PC-3 (cell line): ENCODE results near the gene LATS1. TPM values are rescaled to one million over a fixed set of nuclear protein-coding genes. Genes with fewer than 3 reads are reported as not detected.
A peak's percentile ranks its signal among the peaks of the same experiment; 100 is the strongest.

Experiments used
- ATAC-seq: fragments of 200-7000 bp; cut with Tn5 transposase; 2 replicates; pipeline ENCODE4 v1.9.1; 2020; ENCODE audit warnings: mild to moderate bottlenecking, moderate library complexity
- BruUV-seq: library from RNA; stranded (reverse); fragments of 400-500 nt; replicated peaks from 2 replicates; lab custom pipeline; 2021; lab: Mats Ljungman, UMichigan
- CTCF ChIA-PET: fragments of 300-600 bp; sonication (Branson Sonifier 250); formaldehyde crosslinking; loops from one replicate; lab custom pipeline; 2022; ENCODE audit warnings: antibody characterized with exemption; lab: Charles Lee
- POLR2A ChIA-PET: fragments of 300-600 bp; sonication (Branson Sonifier 250); formaldehyde crosslinking; loops from one replicate; lab custom pipeline; 2022; ENCODE audit warnings: antibody characterized with exemption; ENCODE audit not compliant: unreplicated experiment; lab: Charles Lee
- DNase-seq: peaks from one replicate; pipeline ENCODE4 v3.0.0-alpha.2; 2015
- H2AFZ ChIP-seq: fragments of 300-600 bp; sonication (generic); 2 replicates; pipeline ENCODE4 v1.6.0; 2016; ENCODE audit warnings: antibody characterized with exemption, low read length
- H3F3A ChIP-seq: fragments of 300-600 bp; sonication (generic); one replicate; pipeline ENCODE4 v1.6.0; 2017; ENCODE audit warnings: antibody characterized with exemption, low read length, control low read depth, mild to moderate bottlenecking; ENCODE audit not compliant: unreplicated experiment
- H3K27ac ChIP-seq: fragments of 300-600 bp; sonication (generic); 2 replicates; pipeline ENCODE4 v1.5.1; 2016; ENCODE audit warnings: mild to moderate bottlenecking, low read length
- H3K27me3 ChIP-seq: fragments of 300-600 bp; sonication (generic); 2 replicates; pipeline ENCODE4 v1.6.1; 2016; ENCODE audit warnings: low read length, mixed read lengths
- H3K36me3 ChIP-seq: fragments of 300-600 bp; sonication (generic); 2 replicates; pipeline ENCODE4 v1.6.1; 2016; ENCODE audit warnings: low read depth, mixed run types, low read length, mixed read lengths
- H3K4me1 ChIP-seq: fragments of 300-600 bp; sonication (generic); 2 replicates; pipeline ENCODE4 v1.5.1; 2016; ENCODE audit warnings: low read length; ENCODE audit not compliant: insufficient read depth
- H3K4me2 ChIP-seq: fragments of 300-600 bp; sonication (generic); 2 replicates; pipeline ENCODE4 v1.6.0; 2016; ENCODE audit warnings: low read length
- H3K4me3 ChIP-seq: fragments of 300-600 bp; sonication (generic); 2 replicates; pipeline ENCODE4 v1.5.1; 2016; ENCODE audit warnings: mild to moderate bottlenecking, low read length, mixed read lengths
- H3K79me2 ChIP-seq: fragments of 300-600 bp; sonication (generic); 2 replicates; pipeline ENCODE4 v1.6.1; 2017; ENCODE audit warnings: low read length, mixed read lengths
- H3K9ac ChIP-seq: fragments of 300-600 bp; sonication (generic); 2 replicates; pipeline ENCODE4 v1.6.0; 2016; ENCODE audit warnings: mild to moderate bottlenecking, low read length
- H3K9me2 ChIP-seq: fragments of 300-600 bp; sonication (generic); replicated peaks from 2 replicates; pipeline ENCODE4 v1.6.1; 2016; ENCODE audit warnings: mixed run types, low read length, mixed read lengths
- H3K9me3 ChIP-seq: fragments of 300-600 bp; sonication (generic); 2 replicates; pipeline ENCODE4 v1.6.1; 2016; ENCODE audit warnings: low read length, mixed read lengths
- H4K20me1 ChIP-seq: fragments of 300-600 bp; sonication (generic); 2 replicates; pipeline ENCODE4 v1.6.1; 2016; ENCODE audit warnings: low read length, mixed read lengths
- EZH2 ChIP-seq: fragments of 300-600 bp; sonication (generic); IDR thresholded peaks from one replicate; pipeline ENCODE4 v1.6.1; 2017; ENCODE audit warnings: antibody characterized with exemption, mild to moderate bottlenecking, low read length; ENCODE audit not compliant: unreplicated experiment
- EZH2phosphoT487 ChIP-seq: fragments of 300-600 bp; sonication (generic); IDR thresholded peaks from 2 replicates; pipeline ENCODE4 v1.6.1; 2018; ENCODE audit warnings: mild to moderate bottlenecking, antibody characterized with exemption, low read length, borderline replicate concordance
- intact Hi-C: fragments of 100-400 bp; cut with micrococcal nuclease; formaldehyde crosslinking; loops from 2 replicates; pipeline ENCODE4 v1.9.0; 2023
- total RNA-seq: library from RNA; depleted of rRNA; stranded (reverse); fragments of >200 nt; gene quantifications from 2 replicates; pipeline ENCODE4 v1.2.3, GENCODE V29; 2014
- TF ChIP-seq, protein P1 (sequence below): fragments of 300-600 bp; sonication (generic); conservative IDR thresholded peaks from 2 replicates; pipeline ENCODE4 v1.5.1; 2017; ENCODE audit warnings: antibody characterized with exemption, low read depth, mild to moderate bottlenecking, low read length

LATS1 gene
- total RNA-seq, 1 experiment from 2014 or later: 9.7 TPM

DNA sequence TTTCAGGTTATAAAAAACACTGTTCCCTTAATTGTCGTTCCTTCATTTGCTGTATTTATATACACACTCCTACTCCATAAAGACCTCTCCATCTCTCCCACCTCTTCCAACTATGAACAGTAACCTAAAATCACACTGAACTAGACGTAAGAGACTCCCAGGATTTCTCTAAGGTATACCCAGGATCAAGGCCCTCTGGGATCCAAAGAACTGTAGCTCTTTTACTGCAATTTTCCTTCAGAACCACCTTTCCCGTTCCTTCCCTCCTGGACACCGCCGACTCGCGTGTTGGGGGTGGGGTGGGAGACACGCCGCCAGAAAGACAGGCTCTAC is 680 bp downstream of the LATS1 start:
- Histone ChIP-seq H3F3A (no peaks in the 10 kb centered on the region), H3K36me3 (no peaks in the 10 kb centered on the region), H3K9me2 (no peaks in the 10 kb centered on the region), H4K20me1 (peaks cover 10% of the 10 kb centered on the region; the same call in 1 of the 2 replicates), H3K27ac (peak overlapping the region; percentile 94), H3K9ac (peak overlapping the region; percentile 99), H2AFZ (peak overlapping the region; percentile 77; the same call in 1 of the 2 replicates), H3K4me2 (peak overlapping the region; percentile 91), H3K4me1 (peaks cover 8% of the 10 kb centered on the region), H3K9me3 (no peaks in the 10 kb centered on the region), H3K79me2 (peaks cover 65% of the 10 kb centered on the region), H3K27me3 (no peaks in the 10 kb centered on the region), H3K4me3 (peak overlapping the region; percentile 87)
- intact Hi-C loops: loop anchor here (5.0 kb wide), 2 partner anchors 70 to 150 kb away; partner anchors contain the start of genes GINM1 and KATNA1
- DNase-seq (no peak), ATAC-seq (peak; percentile 15; the same call in 1 of the 2 replicates)
- no TSS peak for BruUV-seq
- TF ChIP-seq, protein P1, sequence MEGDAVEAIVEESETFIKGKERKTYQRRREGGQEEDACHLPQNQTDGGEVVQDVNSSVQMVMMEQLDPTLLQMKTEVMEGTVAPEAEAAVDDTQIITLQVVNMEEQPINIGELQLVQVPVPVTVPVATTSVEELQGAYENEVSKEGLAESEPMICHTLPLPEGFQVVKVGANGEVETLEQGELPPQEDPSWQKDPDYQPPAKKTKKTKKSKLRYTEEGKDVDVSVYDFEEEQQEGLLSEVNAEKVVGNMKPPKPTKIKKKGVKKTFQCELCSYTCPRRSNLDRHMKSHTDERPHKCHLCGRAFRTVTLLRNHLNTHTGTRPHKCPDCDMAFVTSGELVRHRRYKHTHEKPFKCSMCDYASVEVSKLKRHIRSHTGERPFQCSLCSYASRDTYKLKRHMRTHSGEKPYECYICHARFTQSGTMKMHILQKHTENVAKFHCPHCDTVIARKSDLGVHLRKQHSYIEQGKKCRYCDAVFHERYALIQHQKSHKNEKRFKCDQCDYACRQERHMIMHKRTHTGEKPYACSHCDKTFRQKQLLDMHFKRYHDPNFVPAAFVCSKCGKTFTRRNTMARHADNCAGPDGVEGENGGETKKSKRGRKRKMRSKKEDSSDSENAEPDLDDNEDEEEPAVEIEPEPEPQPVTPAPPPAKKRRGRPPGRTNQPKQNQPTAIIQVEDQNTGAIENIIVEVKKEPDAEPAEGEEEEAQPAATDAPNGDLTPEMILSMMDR: no peak
- no peak for TF ChIP-seq EZH2phosphoT487
- TF ChIP-seq EZH2: no peak
- CTCF ChIA-PET: no interaction called here
- POLR2A ChIA-PET: interaction anchor here (0.6 kb wide), 2 partner anchors 130 to 260 kb away, joined by 4 to 11 read pairs; no protein-coding TSS in a partner anchor

DNA sequence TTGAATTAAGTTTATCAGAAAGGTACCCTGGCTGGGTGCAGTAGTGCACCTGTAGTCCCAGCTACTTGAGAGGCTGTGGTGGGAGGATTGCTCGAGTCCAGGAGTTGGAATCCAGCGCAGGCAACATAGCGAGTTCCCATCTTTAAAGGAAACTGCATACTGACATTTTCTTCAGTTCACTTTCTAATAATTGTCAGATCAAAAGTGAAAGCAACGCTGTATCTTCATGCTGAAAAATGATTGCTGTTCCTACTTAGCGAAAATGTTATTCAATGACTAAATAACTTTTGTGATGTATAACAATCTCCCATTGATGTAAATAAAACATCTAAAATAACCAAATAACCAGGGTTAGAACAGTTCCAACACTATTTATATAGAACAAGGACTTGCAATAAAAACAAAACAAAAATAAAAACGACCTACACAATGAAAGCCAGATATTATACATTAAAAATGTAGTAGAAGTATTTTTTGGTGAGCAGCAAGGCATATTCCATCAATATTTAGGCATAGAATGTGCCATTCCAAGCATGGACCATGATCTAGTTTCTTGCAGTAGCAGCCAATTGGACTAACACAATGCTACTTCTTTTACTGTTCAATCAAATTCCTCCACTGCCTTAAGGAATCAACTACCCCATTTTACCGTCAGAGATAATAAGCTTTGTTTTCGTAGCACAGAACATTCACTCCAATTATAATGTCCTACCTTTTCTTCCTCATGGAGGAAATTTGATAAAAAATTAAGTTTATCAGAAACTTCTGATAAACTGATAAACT is 1.5 kb downstream of the LATS1 start:
- no peaks in the 10 kb centered on the region for H3K27me3 ChIP-seq
- peak overlapping the region; percentile 91 for H3K4me2 ChIP-seq
- TF ChIP-seq, protein P1: no peak
- no peak for TF ChIP-seq EZH2
- no peak for TF ChIP-seq EZH2phosphoT487
- no peak overlapping the region for H2AFZ ChIP-seq
- ChIA-PET CTCF (no interaction called here), POLR2A (no interaction called here)
- DNase-seq (peak; percentile 25), ATAC-seq (no peak)
- no peaks in the 10 kb centered on the region for H3K36me3 ChIP-seq
- H3K27ac ChIP-seq: no peak overlapping the region
- intact Hi-C loops: loop anchor here (5.0 kb wide), 2 partner anchors 69 to 149 kb away; partner anchors contain the start of genes GINM1 and KATNA1
- peaks cover 72% of the 10 kb centered on the region for H3K79me2 ChIP-seq
- no TSS peak for BruUV-seq
- peaks cover 10% of the 10 kb centered on the region; the same call in 1 of the 2 replicates for H4K20me1 ChIP-seq
- peak overlapping the region; percentile 99 for H3K9ac ChIP-seq
- no peaks in the 10 kb centered on the region for H3K9me2 ChIP-seq
- no peaks in the 10 kb centered on the region for H3F3A ChIP-seq
- H3K4me1 ChIP-seq: peaks cover 8% of the 10 kb centered on the region
- peak overlapping the region; percentile 87 for H3K4me3 ChIP-seq
- no peaks in the 10 kb centered on the region for H3K9me3 ChIP-seq

DNA sequence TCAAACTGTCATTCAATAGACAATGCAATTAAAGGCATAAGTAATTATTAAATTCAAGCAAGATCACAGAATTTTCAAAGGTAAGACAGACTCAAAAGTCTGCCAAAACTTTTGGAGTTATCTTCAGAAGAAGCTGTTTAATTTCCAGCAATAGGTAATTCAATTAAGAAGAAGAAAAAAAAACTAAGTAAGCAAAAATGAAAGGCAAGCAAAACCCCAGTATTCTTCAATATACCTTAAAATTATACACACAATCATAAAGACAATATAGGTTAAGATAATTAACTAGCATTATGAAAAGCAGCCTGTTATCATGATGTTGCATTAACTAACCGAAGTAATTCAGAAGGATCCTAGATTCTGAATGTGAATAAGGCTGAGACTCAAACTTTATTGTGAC is 3.5 kb downstream of the LATS1 start:
- no peaks in the 10 kb centered on the region for H3K9me3 ChIP-seq
- TF ChIP-seq EZH2phosphoT487: no peak
- DNase-seq (no peak), ATAC-seq (no peak)
- no peaks in the 10 kb centered on the region for H3K9me2 ChIP-seq
- peaks cover 91% of the 10 kb centered on the region for H3K79me2 ChIP-seq
- no peaks in the 10 kb centered on the region for H3K36me3 ChIP-seq
- POLR2A ChIA-PET: no interaction called here
- H3K4me2 ChIP-seq: no peak overlapping the region
- no peaks in the 10 kb centered on the region for H3F3A ChIP-seq
- CTCF ChIA-PET: no interaction called here
- H3K27ac ChIP-seq: no peak overlapping the region
- H4K20me1 ChIP-seq: peaks cover 16% of the 10 kb centered on the region; the same call in 1 of the 2 replicates
- H3K4me1 ChIP-seq: peaks cover 8% of the 10 kb centered on the region
- no peaks in the 10 kb centered on the region for H3K27me3 ChIP-seq
- H3K4me3 ChIP-seq: no peak overlapping the region
- intact Hi-C loops: no loop called here
- no peak overlapping the region for H2AFZ ChIP-seq
- H3K9ac ChIP-seq: no peak overlapping the region
- no TSS peak for BruUV-seq
